ENCODE measurements around the gene CADPS2.

Gene CADPS2

DNA sequence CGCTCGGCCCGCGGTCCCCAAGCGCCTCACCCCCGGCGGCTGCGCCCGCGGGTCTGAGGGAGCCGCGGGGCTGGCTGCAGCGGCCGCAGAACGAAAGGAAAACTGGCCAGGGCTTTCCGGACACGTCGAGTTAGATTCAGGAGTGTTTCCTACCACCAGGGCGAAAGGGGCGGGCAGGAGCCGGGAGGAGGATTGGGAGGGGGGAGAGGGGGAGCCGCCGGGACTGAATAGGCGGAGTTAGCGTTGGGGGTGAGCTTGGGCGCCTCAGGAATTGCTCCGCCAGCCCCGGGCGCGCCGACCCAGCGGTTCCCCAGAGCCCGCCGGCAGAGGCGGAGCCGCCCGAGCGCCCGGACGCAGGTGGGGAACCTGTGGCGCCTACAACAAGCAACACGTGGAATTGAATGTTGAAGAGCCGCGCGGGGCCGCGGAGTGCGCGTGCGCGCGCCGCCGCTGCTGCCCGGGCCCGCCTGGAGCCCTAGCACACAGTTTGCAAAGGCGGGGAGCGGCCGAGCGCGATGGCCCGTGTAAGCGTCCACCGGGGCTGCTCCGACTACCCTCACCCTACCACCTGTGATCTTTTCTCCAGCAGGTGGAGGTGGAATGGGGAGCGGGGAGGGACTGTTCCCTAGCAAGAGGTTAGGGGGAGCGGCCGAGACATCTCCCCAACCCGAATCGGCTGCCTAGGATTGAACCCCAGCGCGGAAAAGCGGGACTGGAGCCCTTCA is at the start of gene CADPS2:
Gene CADPS2, minus strand, starts transcription at position 104 of the 725 bp plus-strand sequence. CDS start 123 bp downstream, outside the sequence.
- DNase-seq, result no peak

DNA sequence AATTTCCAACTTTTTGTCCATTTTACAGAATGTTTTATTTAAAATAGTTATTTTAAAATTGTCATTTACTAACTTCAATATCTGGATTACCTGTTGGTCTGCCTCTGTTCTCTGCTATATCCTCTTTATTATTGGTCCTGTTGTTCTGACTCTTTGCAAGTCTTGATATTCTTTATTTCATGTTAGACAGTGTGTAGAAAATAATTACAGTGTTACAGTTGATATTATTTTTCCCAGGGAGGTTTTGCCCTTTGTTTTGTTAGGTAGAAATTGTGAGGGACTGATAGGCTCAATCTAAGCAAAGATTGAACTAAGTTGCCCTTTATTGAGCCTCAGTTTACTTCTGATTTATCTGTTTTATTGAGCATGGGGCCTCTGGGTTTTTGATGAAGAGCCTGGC is 49.4 kb upstream of the CADPS2 start:
- DNase-seq, result no peak

DNA sequence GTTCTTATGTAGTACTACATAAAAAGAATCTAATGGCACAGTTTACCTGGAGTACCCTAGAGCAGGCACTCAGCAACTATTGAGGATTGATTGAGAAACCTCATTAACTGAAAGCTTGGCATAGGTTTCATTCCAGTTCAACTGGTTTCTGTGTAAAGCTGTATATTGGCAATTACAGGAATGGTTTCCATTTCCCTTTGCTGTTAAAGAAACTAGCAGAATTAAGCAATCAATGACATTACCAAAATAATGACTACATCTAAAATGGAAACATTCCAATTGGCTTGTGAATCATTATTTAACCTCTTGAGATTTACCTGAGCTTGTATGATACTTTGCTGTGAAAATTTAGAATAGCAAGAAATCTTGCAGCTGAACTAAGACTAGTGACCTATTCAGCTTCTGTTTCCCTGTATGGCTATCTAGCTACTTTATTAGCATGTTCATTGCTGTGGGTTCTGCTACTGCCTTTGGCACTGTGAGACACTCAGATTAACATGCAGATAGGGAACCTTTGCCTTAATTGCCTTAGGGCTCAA is 33.5 kb upstream of the CADPS2 start:
- no peak for DNase-seq

- DNase-seq, result no peak
These were observed 28.6 kb upstream of the CADPS2 start for GRCh38 chr7:122914812-122915211.

GRCh38 chr7:122913608-122914007 is 27.3 kb upstream of the CADPS2 start:
- DNase-seq, result no peak

DNA sequence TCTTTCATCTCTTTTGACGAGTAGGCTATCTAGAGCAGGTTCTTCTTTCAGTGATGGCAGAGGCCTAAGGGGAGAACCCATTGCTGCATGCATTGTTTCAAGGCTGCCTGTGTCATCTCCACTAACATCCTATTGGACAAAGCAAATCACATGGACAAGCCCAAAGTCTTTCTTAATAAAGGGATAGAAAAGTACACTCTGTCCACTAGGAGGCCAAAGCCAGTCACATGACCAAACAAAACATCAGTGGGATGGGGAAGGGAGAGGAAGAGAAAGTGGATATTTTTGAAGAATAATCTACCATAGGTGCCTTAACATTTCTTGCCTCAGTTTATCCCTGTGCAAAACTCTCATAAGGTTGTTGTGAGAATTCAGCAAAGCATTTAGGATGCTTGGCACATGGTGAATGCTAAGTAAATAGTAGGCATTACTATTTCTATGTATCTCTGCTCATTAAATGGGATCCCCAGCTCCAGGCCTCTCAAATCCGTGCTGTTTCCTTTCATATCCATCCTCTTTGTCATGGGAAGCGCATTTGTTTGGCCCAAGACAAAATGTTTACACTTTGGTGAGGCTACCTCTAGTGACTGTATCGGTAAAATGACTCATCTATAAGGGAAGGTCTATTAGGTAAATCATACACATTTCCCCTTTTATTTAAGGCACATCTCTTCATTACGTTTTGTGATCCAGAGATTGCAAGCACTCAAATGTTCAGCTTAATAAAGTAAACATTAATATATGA is 16.7 kb upstream of the CADPS2 start:
- DNase-seq, result no peak

- no peak for DNase-seq
These were observed 15.0 kb upstream of the CADPS2 start for GRCh38 chr7:122901250-122901649.

DNA sequence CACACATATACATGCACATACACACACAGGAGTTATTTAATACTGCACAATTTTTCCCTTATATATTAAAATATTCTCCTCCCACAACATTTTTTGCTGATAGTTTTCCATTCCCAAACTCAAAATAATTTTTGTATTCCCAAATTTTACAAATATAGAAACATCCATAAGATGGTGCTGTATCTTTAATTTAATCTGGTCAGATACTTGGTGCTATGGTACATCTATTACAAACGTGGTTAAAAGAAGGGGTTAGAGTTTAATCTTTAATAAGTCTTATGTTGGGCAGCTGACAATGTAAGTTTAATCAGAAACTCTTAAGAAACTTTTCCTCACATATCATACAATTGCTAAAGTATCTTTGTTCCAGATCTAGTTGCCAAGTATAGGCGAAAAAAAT is 10.2 kb upstream of the CADPS2 start:
- no peak for DNase-seq

DNA sequence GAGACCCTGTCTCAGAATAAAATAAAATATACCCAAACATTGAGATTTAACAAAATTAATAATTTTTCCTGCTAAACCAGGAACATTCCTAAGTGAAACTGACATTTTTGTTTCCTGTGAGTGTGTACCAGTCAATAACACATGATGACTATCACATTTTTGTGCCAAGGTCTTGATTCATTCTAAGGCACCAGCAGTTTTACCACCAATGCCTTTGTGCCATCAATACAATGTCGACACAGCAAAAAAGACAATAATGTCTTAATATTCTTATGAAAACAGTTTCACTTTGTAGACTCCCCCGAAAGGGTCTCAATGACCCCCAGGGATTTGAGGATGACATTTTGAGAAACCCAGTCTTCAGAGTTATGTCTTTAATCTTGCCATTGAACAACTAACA is 7.2 kb upstream of the CADPS2 start:
- DNase-seq, result no peak

- DNase-seq, result no peak
These were observed 2.9 kb upstream of the CADPS2 start for GRCh38 chr7:122889116-122889515.

DNA sequence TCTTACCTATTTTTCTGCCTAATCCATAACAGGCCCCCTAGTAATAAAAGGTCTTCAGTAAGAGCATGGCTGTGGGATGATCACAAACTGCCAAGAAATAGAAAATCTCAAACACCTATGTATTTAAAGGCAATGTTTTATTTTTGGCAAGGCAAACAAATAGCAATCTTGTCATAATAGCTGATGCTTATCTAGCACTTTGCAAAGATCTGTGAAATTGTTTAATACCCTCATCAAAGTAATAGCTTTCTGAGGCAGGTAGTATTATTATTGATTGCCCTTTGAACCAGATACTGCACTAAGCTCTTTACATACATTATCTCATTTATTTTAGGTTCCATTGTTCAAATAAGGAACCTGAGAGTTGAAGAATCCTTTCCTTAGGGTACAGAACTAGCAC is 1.6 kb upstream of the CADPS2 start:
- DNase-seq, result no peak

- no peak for DNase-seq
These were observed 938 bp upstream of the CADPS2 start for GRCh38 chr7:122887198-122887597.

DNA sequence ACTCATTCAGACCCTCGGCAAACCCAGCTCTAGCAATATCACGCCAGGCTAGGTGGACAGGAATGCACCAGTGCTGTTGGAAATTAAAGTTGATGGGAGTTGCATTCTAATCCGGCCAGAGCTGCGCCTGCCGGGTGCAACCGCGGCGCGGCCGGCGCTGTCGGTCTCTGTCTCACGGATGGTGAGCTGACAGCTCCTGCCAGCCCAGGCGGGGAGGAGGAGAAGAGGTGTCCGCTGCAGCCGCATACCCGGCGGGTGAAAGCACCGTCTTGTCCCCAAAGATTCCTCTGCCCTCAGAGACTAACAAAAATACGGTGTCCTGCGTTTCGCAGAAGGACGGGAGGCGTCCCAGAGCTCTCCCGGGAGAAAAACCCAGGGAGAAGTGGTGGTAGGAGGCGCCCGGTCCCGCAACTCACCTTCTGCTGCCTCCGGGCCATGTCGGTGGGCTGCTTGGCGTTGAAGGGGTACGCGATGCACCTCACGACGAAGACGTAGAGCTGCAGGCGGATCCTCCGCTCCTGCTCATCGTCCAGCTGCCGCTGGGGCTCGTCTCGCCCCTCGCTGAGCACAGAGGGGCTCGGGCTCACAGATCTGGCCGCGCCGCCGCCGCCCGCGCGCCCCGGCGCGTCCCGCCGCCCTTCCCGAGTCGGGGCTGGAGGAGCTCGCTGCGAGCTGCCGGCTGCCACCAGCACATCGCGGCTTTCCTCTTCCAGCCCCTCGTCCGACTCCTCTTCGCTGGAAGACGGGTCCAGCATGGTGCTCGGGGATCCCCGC is 490 bp downstream of the CADPS2 start:
- DNase-seq, result no peak

DNA sequence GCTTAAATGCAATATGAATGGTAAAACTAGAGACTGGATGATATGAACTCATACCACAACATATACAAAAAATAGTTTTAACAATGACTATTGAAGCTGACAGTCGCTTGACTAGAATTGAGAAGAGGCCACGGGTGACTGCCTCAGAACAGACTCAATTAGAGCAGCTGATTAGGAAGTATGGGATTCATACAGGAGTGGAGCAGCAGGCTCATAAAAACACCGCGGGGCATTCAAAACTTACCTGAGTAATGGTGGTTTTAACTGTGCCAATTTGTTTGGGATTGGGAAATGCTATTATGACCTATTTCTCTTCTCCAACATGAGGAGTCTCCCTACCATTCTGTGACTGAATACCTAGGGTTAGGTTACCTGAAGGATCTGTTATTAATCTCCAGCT is 2.1 kb downstream of the CADPS2 start:
- no peak for DNase-seq

- no peak for DNase-seq
These were observed 3.1 kb downstream of the CADPS2 start for GRCh38 chr7:122883049-122883680.

GRCh38 chr7:122881324-122881723 is 4.9 kb downstream of the CADPS2 start:
- no peak for DNase-seq

- no peak for DNase-seq
These were observed 17.0 kb downstream of the CADPS2 start for GRCh38 chr7:122869260-122869659.

GRCh38 chr7:122867471-122867980 is 18.7 kb downstream of the CADPS2 start:
- DNase-seq, result no peak

DNA sequence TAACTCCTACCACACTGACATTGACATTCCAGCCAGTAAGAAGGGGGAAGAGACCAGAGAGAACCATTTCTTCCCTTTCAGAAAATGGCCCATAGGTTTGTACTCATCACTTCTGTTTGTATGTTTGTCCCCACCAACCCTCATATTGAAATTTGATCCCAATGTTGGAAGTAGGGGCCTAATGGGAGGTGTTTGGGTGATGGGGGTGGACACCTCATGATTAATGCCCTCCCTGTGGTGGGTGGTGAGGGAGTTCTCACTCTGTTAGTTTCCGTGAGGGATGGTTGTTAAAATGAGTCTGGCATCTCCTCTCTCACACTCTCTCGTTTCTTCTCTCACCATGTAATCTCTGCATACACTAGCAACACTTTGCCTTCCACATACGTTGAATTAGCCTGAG is 21.4 kb downstream of the CADPS2 start:
- no peak for DNase-seq

DNA sequence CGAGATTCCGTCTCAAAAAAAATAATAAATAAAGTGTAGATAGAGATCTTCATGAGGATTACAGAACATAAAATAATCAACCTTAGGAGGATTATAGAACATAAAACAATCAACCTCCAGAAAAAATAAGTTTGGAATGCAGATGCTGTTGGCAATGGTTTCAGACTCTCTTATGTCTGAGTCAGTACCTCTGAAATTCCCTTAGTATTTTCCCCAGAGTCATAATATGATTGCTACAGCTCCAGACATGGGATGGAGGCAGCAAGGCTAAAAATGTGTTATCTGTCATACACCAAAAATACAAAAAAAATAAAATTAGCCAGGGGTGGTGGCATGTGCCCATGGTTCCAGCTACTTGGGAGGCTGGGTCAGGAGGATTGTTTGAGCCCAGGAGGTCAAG is 22.2 kb downstream of the CADPS2 start:
- no peak for DNase-seq

DNA sequence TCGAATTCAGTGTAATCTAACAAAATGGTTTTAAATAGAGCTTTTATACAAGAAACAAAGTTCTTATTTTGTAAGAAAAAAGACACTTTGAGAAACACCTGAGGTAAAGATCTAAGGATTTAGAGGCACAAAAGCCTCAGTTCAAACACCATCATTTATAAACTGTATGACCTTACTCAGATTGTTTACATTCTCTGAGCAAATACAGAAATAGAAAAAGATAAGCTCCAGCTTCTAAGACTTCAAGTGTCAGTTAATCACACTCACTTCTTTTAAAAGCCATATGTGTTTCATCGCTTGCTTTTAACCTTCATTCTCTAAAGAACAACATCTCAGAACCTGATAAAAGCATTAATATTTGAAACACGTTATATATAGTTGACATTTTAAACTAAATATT is 27.9 kb downstream of the CADPS2 start:
- no peak for DNase-seq

GRCh38 chr7:122850528-122850927 is 35.7 kb downstream of the CADPS2 start:
- no peak for DNase-seq

- no peak for DNase-seq
These were observed 36.3 kb downstream of the CADPS2 start for GRCh38 chr7:122849957-122850328.
